GM11168 (cell line): ENCODE data around the gene KLF3.

Source experiments
- in situ Hi-C: fragments of 300-500 bp; cut with MboI; formaldehyde crosslinking; loops from one replicate; pipeline ENCODE4 v1.12.0; 2022; ENCODE audit warnings: low sequenced_read_pairs; ENCODE audit not compliant: unreplicated experiment

KLF3 gene

DNA sequence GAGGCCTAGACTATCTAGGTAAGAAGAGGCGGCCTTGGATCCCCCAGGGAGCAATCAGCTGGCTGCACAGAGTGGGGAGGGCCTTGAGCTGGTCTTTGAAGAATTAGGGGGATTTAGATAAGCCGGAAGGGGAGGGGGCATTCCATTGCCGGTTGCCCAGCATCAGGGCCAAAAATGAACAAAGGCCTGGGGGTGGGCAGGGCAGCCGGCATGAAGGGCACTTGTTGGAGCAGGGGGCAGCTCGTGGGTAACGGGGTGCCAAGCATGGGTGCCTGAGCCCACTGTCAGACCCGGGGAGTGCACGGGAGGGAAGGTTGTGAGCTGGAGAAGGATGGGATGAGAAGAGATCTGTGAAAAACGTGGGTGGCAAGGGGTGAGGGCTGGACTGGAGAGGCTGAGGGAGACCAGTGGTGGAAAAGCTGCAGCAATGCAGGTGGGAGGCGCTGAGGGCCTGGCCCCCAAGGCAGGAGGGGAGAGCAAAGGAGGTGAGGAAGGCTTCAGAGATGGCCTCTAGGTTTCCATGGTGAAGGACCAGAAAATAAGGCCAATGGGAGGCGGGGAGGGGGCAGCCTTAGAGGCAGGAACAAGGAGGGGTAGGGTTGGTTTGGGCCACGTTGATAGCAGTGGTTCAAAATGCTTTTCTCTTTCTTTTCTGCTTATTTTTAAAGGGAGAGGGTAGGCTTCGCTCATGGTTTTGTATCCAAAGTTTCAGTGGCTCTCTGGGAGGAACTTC is 8.6 kb downstream of the KLF3 start:
- in situ Hi-C loops: loop anchor here (5.0 kb wide), 3 partner anchors 60 to 615 kb away; no protein-coding TSS in a partner anchor

DNA sequence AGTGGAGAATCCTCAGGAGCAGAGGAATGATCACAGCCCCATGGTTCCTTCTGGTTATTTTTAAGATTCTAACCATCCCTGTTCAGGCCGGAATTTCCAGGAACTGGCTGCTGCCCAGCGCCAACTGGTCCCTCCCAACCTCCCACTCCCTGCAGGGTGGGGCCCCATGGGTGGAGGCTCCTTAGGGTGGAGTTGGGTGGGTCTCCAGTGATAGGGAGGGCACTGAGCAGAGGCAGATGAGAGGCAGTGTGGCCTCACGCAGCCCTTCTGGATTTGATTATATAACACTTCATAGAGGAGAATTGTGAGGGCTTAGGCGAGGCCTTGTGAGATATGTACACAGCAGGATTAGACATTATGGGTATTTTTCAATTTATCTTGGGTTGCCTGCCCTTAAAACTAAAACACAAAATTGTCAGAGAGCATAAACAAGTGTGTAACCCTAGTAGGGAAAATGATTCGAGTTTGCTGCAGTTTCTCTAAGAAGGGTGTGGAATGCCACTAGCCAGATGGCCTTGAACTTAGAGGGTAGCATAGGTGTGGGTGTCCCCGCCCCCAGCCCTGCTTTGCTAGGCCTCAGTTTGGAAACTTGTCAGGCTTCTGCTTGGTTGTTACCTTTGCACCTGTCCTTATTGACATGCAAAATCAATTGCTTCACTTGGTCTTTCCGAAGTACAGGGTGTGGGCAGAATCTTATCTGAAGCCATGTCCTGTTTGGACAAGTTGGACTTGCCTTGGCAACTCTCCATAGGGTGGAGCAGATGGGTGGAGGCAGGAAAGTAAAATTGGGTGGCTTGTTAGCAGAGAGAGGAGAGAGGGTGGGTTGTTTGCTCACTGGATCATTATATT is 9.4 kb downstream of the KLF3 start:
- in situ Hi-C loops: loop anchor here (5.0 kb wide), 3 partner anchors 59 to 616 kb away; no protein-coding TSS in a partner anchor

GRCh38 chr4:38674258-38675144 is 10.5 kb downstream of the KLF3 start:
- in situ Hi-C loops: loop anchor here (5.0 kb wide), 4 partner anchors 58 to 617 kb away; no protein-coding TSS in a partner anchor

GRCh38 chr4:38675146-38676121 is 11.4 kb downstream of the KLF3 start:
- in situ Hi-C loops: loop anchor here (5.0 kb wide), 1 partner anchor 358 kb away; no protein-coding TSS in a partner anchor

DNA sequence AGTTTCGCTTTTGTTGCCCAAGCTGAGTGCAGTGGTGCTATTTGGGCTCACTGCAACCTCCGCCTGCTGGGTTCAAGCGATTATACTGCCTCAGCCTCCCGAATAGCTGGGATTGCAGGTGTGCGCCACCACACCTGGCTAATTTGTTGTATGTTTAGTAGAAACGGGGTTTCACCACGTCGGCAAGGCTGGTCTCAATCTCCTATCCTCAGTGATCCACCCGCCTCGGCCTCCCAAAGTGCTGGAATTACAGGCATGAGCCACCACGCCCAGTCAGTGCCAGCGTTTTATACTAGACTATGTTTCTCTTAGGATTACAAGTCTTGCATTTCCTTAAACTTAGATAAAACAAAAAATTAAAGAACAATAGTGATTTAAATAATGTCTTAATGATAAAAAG is 13.0 kb downstream of the KLF3 start:
- in situ Hi-C loops: loop anchor here (5.0 kb wide), 1 partner anchor 360 kb away; no protein-coding TSS in a partner anchor

DNA sequence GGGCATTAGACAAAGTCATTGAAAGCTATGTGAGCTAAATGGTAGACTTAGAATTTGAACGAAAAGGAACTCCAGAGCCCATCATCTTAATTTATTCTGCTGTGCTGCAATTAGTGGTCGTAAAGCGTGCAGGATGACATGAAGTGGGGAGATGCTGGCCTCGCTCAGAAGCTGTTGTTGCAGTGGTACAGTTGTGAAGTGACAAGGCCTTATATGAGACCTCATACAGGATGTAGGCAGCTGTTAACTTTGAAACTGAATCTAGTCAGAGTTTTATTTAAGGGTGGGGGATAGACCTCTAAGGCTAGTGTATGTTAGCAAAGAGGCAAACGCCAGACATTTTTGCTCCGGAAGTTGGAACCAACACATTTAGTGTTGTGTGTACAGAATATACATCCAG is 13.4 kb downstream of the KLF3 start:
- in situ Hi-C loops: loop anchor here (5.0 kb wide), 1 partner anchor 360 kb away; no protein-coding TSS in a partner anchor

DNA sequence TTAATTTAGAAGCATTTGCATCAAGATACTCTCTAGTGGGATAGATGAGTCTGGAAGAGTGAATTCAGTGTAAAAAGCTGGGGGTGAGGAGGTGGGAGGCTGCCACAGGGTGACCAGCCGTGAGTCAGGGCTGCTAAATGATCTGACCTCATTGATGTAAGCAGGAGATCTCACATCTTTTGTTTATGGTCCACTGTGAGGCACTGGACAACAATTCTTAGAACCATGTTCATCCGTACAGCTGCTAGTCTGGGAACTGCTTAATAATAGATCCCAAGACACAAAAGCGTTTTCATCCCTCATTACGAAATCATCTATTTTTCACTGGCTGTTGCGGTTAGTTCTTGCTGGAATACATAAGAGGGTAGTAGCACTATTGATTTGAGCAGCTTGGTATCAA is 14.1 kb downstream of the KLF3 start:
- in situ Hi-C loops: loop anchor here (5.0 kb wide), 1 partner anchor 361 kb away; no protein-coding TSS in a partner anchor

- in situ Hi-C loops: loop anchor here (5.0 kb wide), 1 partner anchor 363 kb away; no protein-coding TSS in a partner anchor
Measured at GRCh38 chr4:38679921-38680320, 15.9 kb downstream of the KLF3 start.

GRCh38 chr4:38681281-38681991 is 17.4 kb downstream of the KLF3 start:
- in situ Hi-C loops: no loop called here

GRCh38 chr4:38682336-38682735 is 18.3 kb downstream of the KLF3 start:
- in situ Hi-C loops: no loop called here

DNA sequence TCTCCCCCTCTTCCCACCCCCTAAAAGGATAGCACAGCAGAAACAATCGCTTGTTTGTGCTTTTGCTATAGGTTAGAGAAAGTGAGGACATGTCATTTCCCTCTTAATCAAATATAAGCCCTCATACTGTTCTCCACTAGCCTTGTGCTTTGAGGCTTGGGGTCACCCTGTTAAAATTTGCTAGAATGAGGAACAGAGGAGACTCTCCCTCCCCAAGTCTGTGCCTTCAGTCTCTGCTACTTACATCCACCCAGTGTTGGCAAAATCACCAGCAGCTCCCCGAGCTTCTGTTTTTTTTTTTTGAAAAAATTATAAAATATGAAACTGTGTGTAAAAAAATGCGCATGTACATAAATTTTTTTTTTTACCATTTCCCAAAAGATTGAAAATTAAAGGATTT is 19.3 kb downstream of the KLF3 start:
- in situ Hi-C loops: no loop called here

- in situ Hi-C loops: no loop called here
Measured at GRCh38 chr4:38684271-38684670, 20.3 kb downstream of the KLF3 start.

DNA sequence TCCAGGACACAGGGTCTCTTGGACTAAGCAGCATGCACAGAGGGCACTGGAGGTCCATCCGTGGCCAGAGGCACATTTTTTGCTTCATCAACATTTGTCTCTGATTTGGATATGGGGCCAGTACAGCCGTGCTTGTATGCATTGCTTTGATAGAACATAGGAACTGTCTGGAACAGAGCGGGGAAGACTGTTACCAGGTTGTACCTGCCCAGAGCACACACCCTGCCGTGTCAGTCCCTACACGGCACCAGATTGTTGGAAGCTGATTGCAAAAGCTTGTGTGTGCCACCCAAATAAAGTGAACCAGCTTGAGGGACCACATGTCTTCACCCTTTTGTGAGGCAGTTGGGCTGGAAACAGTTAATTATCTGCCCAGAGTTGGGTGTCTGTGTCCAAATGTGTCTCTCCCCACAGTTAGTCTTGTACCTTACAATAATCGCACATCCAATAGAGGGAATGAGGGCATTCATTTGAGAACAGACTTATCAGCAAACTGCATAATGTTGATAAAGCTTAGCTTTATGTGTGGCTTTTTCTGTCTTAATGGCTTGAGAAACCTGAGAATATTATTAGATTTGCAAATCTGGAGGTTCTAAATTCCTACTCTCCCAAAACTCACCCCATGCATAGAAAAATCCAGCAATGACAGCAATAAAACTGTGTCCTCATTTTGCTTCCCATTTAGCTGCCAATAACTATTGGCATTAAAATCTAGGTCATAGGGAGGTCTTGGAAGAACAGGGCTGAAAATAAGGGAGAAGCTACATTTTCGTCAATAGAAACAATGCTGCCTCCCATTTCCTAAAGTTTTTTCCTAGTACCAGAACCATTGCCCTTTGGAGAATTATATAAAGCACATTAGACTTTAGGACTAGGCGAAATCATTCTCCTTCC is 21.2 kb downstream of the KLF3 start:
- in situ Hi-C loops: no loop called here

DNA sequence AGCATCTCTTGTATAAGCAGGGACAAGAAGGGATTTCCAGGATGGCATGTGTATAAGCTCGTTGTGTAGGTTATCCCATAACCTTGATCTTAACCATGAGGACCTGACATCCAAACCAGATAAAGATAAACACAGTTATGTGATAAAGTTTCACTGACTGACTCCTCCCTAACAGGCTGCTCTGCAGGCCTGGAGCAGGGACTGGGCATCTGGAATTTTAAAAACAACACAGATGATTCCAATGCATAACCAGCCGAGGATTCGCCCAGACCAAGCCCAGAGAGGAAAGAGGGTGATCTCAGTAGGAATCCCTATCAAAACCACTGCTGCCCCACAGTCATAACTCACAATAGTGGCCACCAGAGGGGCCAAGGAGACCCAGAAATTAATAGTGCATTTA is 22.7 kb downstream of the KLF3 start:
- in situ Hi-C loops: no loop called here

- in situ Hi-C loops: no loop called here
Measured at GRCh38 chr4:38687571-38688011, 23.6 kb downstream of the KLF3 start.

- in situ Hi-C loops: no loop called here
Measured at GRCh38 chr4:38688676-38689355, 24.8 kb downstream of the KLF3 start.
